ENCODE measurements around the gene TIGD4.

Gene TIGD4

DNA sequence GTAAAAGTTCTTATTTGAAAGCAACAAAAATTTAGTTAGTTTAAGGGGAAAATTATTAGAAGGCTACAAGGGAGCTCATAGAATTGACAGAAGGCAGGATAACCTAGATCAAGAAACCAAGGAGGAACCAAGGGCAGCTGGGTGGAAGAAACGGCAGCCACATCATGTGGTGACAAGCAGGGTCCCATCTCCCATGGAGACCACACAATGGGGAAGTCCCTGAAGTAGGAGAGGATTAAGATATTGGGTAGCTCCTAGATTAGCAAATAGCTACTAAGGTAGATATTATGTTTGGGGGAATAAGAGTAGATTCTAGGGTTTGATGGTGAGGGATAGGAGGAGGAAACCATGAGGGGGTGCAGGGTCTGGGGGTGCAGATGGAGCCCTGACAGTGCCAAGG is 51.7 kb downstream of the TIGD4 start:
- no peak overlapping the region for H3K4me3 ChIP-seq (ENCODE audit: insufficient read depth, low read depth, low read length)
- H3K27me3 ChIP-seq (ENCODE audit: control insufficient read depth, insufficient read depth, low read length, poor library complexity, severe bottlenecking): no peaks in the 10 kb centered on the region
- H3K27ac ChIP-seq (ENCODE audit: insufficient read depth, low read depth, low read length, poor library complexity, severe bottlenecking): no peak overlapping the region
- H3K4me1 ChIP-seq (ENCODE audit: control insufficient read depth, insufficient read depth, low read length): no peaks in the 10 kb centered on the region
- H3K9me3 ChIP-seq (ENCODE audit: control insufficient read depth, low read length): no peaks in the 10 kb centered on the region
- H3K36me3 ChIP-seq (ENCODE audit: control insufficient read depth, insufficient read depth, low read length): no peaks in the 10 kb centered on the region
- WGBS, 2 experiments: 75 to 87% methylated on average over 1 of the region's 1 CpG

GRCh38 chr4:152724494-152724893 is 55.0 kb downstream of the TIGD4 start:
- WGBS, 2 experiments: 75 to 94% methylated on average over 2 to 5 of the region's 5 CpGs
- no peak overlapping the region for H3K4me3 ChIP-seq (ENCODE audit: insufficient read depth, low read depth, low read length)
- H3K27me3 ChIP-seq (ENCODE audit: control insufficient read depth, insufficient read depth, low read length, poor library complexity, severe bottlenecking): no peaks in the 10 kb centered on the region
- no peaks in the 10 kb centered on the region for H3K36me3 ChIP-seq (ENCODE audit: control insufficient read depth, insufficient read depth, low read length)
- H3K27ac ChIP-seq (ENCODE audit: insufficient read depth, low read depth, low read length, poor library complexity, severe bottlenecking): no peak overlapping the region
- H3K9me3 ChIP-seq (ENCODE audit: control insufficient read depth, low read length): no peaks in the 10 kb centered on the region
- H3K4me1 ChIP-seq (ENCODE audit: control insufficient read depth, insufficient read depth, low read length): no peaks in the 10 kb centered on the region

DNA sequence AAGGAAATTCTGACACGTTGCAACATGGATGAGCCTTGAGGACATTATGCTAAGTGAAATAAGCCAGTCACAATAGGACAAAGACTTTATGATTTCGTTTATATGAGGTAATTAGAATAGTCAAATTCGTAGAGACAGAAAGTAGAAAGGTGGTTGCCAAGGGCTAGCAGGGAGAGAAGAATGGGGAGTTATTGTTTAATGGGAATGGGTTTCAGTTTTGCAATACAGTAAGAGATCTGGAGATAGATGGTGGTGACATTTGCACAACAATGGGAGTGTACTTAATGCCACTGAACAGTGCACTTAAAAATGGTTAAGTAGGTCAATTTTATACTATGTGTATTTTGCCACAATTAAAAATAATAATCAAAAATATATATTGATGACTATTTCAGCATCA is 56.3 kb downstream of the TIGD4 start:
- H3K36me3 ChIP-seq (ENCODE audit: control insufficient read depth, insufficient read depth, low read length): no peaks in the 10 kb centered on the region
- H3K4me1 ChIP-seq (ENCODE audit: control insufficient read depth, insufficient read depth, low read length): peaks cover 3% of the 10 kb centered on the region
- H3K9me3 ChIP-seq (ENCODE audit: control insufficient read depth, low read length): no peaks in the 10 kb centered on the region
- 88 to 91% methylated on average over 3 of the region's 3 CpGs for WGBS, 2 experiments
- no peak overlapping the region for H3K4me3 ChIP-seq (ENCODE audit: insufficient read depth, low read depth, low read length)
- H3K27ac ChIP-seq (ENCODE audit: insufficient read depth, low read depth, low read length, poor library complexity, severe bottlenecking): no peak overlapping the region
- no peaks in the 10 kb centered on the region for H3K27me3 ChIP-seq (ENCODE audit: control insufficient read depth, insufficient read depth, low read length, poor library complexity, severe bottlenecking)

DNA sequence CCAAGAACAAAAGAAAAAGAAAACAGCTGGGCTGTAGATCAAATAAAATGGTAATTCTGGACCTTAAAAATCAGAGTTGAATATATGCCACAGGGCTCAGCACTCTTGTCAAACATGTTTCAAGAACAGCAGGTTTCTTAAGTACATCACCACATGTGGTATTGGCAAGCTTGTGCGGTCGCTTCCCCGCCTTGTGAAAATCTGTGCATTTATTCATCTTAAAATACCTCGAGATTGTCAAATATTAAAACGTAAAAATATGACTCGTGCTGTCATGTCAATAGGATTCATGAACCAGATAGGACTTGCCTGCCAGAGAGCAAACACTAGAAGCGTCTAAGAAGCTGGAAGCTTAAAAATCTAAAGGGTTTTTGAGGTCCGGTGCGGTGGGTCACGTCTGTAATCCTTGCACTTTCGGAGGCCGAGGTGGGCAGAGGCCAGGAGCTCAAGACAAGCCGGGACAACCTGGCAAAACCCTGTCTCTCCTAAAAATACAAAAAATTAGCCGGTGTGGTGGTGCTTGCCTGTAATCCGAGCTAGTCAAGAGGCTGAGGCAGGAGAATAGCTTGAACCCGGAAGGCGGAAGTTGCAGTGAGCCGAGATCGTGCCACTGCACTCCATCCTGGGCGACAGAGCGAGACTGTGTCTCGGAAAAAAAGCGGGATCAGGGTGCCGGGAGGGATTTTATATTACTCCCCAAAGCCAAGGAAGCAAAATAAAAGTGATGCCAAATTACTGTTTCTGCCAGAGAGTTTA is 59.6 kb downstream of the TIGD4 start:
- 87% methylated on average over 24 of the region's 24 CpGs for WGBS, 2 experiments
- no peak overlapping the region for H3K4me3 ChIP-seq (ENCODE audit: insufficient read depth, low read depth, low read length)
- no peaks in the 10 kb centered on the region for H3K36me3 ChIP-seq (ENCODE audit: control insufficient read depth, insufficient read depth, low read length)

More for the DNA sequence above, 59.6 kb downstream of the TIGD4 start:
- H3K9me3 ChIP-seq (ENCODE audit: control insufficient read depth, low read length): no peaks in the 10 kb centered on the region
- no peaks in the 10 kb centered on the region for H3K27me3 ChIP-seq (ENCODE audit: control insufficient read depth, insufficient read depth, low read length, poor library complexity, severe bottlenecking)
- peaks cover 3% of the 10 kb centered on the region for H3K4me1 ChIP-seq (ENCODE audit: control insufficient read depth, insufficient read depth, low read length)
- no peak overlapping the region for H3K27ac ChIP-seq (ENCODE audit: insufficient read depth, low read depth, low read length, poor library complexity, severe bottlenecking)

All from ectodermal cell (in vitro differentiated cells).